HG03045 (cell line): ENCODE data around the gene CD300LG.
"Not testable (repeated sequence)": the region's sequence is repeated elsewhere in the genome, so short reads cannot be mapped to it uniquely, and the experiment has no call there.

Experiments
- ATAC-seq: cut with Tn5 transposase; IDR thresholded peaks from one replicate; pipeline ENCODE4 v1.9.1; 2021; ENCODE audit warnings: mild to moderate bottlenecking, moderate library complexity; ENCODE audit not compliant: unreplicated experiment

The CD300LG gene

GRCh38 chr17:43852571-43852970 is 5.6 kb downstream of the CD300LG start:
- no peak for ATAC-seq

DNA sequence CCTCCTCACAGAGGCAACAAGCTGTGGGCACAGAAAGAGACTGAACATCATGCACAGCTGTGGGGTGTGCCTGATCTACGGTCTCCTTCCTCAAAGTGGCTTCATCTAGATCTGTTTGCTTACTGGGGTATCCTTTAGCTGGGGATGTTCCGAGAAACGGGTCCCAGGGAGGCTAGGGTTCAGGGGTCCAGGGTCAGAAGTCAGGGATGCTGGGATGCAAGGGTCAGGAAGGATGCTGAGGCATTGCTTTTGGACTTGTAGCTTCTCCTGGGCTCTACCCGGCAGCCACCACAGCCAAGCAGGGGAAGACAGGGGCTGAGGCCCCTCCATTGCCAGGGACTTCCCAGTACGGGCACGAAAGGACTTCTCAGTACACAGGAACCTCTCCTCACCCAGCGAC is 6.6 kb downstream of the CD300LG start:
- no peak for ATAC-seq

- ATAC-seq = no peak
Observed at GRCh38 chr17:43854498-43854897, 7.5 kb downstream of the CD300LG start.

GRCh38 chr17:43855061-43855460 is 8.1 kb downstream of the CD300LG start:
- no peak for ATAC-seq

DNA sequence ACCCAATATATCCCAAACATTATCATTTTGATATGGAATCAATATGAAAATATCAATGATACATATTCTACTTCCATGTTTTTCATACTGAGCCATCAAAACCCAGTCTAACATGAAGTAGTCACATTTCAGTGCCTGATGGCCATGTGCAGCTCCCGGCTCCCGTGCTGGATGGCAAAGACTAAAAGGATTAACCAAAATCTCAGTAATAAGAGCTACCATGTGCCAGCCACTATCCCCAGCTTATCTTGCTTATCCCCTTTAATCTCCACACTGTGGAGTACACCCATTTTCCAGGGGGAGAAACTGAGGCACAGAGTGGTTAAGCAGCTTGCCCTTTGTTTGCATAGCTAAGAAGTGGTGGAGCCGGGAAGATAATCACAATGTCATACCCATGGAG is 9.2 kb downstream of the CD300LG start:
- ATAC-seq = no peak

- no peak for ATAC-seq
Observed at GRCh38 chr17:43857141-43857540, 10.2 kb downstream of the CD300LG start.

DNA sequence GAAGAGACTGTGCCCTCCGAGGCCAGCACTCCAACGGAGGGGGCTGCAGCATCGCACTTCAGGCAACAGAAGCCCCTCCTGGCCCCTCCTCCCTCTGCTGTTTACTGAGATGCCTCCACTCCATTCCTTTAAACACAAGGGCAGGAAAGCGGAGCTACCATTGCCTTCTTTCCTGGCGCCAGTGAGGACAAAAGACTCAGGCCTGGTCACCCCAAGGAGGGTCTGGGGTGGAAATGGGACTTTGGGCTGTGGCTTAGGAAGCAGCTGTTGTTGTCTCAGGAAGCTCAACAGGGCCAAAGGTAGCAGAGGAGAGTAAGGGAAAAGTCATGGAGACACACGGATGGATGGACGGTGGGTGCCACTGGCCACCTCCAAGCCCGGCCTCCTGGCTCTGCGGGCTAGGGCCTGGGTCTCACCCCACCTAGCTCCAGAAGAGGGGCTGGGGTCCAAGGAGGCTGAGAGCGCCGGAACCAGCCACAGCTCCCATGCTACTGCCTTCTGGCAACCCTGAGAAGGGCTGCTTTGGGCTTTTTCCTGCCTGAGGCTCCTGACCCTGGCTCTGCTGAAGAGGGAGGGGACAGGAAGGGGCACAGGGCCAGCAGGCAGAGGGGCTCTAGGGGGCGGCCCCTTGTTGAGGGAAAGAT is 11.1 kb downstream of the CD300LG start:
- no peak for ATAC-seq

DNA sequence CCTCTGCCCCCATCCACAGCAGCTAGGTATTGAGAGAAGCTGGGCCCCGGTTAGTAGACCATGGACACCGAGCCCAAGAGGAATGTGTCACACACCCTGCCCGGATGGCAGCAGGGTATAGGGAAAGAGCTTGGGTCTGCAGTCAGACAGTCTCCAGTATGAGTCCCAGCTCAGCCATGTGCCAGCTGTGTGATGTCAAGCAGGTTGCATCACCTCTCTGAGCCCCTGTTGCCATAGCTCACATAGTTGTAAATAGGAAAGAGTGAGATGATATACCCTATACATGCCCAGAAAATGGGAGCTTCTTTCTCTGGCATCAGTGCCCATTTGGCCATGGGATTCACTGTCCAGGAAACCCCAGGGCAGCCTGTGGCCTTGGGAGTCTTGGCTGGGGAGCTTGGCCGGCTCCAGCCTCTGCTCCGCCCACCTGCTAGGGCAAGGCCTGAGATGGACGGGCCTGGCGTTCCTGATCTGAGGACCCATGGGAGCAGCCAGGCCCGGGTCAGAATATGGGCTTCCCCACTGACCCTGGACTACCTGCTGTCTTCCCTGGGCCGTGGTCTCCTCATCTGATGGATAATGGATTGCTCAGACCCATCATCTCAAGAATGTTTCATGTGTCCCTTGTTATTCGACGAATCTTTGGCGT is 13.2 kb downstream of the CD300LG start:
- no peak for ATAC-seq

- no peak for ATAC-seq
Observed at GRCh38 chr17:43860927-43861622, 14.1 kb downstream of the CD300LG start.

DNA sequence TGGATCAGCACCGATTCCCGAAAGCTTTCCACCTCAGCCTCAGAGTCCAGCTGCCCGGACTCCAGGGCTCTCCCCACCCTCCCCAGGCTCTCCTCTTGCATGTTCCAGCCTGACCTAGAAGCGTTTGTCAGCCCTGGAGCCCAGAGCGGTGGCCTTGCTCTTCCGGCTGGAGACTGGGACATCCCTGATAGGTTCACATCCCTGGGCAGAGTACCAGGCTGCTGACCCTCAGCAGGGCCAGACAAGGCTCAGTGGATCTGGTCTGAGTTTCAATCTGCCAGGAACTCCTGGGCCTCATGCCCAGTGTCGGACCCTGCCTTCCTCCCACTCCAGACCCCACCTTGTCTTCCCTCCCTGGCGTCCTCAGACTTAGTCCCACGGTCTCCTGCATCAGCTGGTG is 15.0 kb downstream of the CD300LG start:
- ATAC-seq = no peak

DNA sequence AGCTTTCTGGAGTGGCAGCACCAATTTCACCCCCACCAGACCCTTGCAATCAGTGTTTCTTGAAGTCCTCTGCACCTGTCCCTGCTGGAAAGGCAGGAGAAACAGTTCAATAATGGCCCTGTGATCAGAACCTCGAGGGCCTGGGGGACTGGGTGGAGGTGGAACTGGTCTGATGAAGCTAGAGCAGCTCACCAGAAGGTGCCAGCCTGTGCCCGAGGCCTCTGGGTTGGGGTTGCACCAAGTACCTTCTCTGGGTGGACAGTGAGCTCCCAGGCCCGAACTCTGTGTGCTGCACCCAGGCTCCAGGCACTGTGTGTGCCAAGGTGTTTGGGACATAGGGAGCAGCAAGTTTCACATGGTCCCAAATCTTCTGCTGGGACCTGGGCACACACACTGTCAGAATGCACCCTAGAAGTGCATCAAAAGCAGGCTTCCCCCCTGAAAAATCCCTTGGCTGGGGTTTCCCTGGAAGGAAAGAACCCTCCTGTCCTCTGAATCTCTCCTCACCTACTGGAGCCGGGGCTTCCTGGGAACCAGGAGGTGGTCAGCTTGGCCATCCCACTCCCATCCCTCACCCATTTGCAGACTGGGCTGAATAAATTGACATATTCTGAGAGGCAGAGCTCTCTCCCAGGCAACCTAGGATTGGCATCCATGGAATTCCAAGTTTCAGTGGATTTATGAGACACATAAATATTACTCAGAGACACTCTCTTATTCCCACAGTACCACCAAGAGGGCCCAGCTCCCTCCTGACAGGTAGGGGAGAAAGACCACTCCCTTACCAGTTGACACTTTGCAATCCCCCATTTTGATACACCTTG is 17.4 kb downstream of the CD300LG start:
- ATAC-seq = no peak

DNA sequence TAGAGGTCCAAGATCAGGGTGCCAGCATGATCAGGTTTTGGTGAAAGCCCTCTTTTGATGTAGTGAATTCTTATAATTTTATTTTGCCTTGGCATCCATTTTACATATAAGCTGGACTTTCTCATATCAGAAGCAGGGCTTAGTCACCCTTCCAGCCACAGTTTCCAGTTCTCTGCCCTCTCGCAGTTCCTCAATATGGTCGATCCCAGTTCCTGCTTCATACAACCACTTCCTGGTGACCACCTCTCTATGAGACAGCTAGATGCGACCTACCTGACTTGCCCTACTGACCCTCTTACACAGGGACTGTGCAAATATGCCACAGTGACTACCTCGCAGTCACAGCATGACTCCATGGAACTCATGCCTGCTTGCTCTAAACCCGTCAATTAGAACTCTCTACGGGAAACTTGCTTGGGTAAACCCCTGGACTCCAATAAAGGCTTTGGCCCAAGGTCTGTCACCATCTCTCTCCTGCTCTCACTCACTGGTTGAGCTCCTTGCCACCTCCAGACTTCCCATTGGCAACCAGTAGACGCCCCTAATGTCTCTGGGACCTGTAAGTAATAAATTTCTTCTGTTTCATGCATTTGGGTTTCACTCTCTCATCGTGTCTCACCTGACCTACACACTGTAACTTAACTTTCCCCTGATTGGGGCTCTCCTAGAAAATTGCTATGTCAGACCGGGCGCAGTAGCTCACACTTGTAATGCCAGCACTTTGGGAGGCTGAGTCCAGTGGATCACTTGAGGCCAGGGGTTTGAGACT is 21.4 kb downstream of the CD300LG start:
- ATAC-seq = no peak

GRCh38 chr17:43869031-43869430 is 22.1 kb downstream of the CD300LG start:
- ATAC-seq = not testable (repeated sequence)

DNA sequence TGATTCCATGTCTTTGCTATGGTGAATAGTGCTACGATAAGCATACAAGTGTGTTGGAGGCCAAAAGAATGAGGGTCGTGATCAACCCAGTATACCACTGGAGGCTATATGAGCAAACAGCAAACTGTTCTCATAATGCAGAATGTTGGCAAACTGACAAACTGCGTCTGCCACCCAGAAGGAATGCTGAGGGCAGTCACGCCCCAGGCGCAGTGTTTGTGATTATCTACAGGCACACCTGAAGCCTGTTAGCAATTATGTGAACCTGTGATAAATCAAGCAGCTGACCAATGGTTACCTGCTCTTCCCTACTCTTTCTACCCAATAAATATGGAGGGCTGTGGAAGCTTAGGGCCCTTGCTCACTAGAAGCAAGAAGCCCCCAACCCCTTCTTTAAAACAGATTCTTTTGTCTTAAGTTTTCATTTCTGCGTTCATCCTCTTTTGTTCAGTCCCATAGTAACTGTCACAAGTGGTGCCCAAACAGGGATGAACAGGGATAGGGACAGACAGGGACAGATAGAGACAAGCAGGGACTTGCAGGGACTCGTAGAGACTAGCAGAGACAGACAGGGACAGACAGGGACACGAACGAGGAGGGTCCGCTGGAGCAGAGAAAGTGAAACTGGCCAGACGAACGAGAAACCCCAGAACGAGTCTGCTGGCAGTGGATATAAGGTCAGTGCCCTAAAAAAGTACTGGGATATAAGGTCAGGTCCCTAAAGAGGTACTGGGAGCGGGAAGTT is 25.1 kb downstream of the CD300LG start:
- ATAC-seq = no peak

GRCh38 chr17:43873091-43873490 is 26.1 kb downstream of the CD300LG start:
- no peak for ATAC-seq

- ATAC-seq = no peak
Observed at GRCh38 chr17:43873815-43874214, 26.8 kb downstream of the CD300LG start.

DNA sequence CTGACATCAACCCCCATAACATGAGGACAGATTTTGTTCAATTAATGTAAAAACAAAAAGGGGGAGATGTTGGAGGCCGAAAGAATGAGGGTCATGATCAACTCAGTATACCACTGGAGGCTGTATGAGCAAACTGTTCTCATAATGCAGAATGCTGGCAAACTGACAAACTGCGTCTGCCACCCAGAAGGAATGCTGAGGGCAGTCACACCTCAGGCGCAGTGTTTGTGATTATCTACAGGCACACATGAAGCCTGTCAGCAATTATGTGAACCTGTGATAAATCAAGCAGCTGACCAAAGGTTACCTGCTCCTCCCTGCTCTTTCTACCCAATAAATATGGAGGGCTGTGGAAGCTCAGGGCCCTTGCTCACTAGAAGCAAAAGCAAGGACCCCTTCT is 27.3 kb downstream of the CD300LG start:
- no peak for ATAC-seq

DNA sequence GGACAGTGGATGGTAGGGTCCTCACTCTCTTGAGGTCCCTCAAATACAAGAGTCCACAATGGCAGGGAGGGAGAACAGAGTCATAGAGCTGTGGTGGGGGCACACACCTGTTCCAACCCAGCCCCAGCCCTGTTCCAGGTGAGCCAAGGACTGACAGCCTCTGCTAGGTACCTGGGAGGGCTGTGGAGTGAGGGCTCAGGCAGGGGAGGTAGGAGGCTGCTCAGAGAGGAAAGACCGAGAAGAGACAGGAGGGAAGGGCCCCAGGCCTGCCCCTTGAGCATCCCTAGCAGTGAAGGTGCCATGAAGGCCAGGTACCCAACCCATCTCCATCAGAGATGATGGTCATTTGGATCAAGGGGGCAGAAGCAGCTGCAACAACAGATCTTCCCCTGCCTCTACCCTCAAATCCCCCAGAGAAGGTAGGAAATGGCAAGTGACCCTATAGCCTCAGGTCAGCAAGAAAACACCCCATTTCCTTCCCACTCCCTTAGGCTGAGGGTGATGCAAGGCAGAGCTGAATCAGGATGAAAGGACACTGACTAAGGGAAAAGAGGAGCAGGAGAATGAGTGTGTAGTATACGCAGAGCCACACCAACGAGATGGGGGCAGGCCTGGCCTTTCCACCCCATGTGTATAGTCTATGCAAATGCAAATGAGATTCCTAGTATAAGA is 28.6 kb downstream of the CD300LG start:
- no peak for ATAC-seq

- no peak for ATAC-seq
Observed at GRCh38 chr17:43877031-43877430, 30.1 kb downstream of the CD300LG start.
